Measurements from ENCODE around the gene SYCP1. TPM values are rescaled to one million over a fixed set of nuclear protein-coding genes. Genes with fewer than 3 reads are reported as not detected.

The SYCP1 gene
- total and polyA plus RNA-seq, 2 of the 13 experiments (the other 11 are each of a cell fraction or from before 2014, with no cell fraction given): not detected

DNA sequence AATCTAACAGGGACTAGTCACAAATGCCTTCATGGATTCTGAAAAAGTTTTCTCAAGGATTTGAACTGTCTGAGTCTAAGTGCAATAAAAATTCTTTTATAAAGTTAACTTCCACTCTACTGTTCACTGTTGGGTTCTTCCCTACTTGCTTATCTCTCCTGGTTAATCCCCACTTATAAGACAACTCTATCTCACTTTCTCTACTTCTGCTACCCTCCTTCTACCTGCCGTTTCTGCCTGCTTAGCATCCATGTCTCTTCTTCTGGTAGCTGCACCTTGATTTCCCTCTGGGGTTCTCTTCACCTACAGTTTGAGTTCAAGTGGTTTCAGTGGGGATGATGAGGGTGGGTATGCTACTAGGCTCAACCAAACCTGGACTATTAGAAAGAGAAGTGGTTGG lies 181.0 kb downstream of the SYCP1 start:
- peaks cover 29% of the 10 kb centered on the region for H3K4me1 ChIP-seq (ENCODE audit: insufficient read depth, low read length)
- H3K79me2 ChIP-seq (ENCODE audit: insufficient read depth, low read length): no peaks in the 10 kb centered on the region
- ChIA-PET POLR2A (no interaction called here), CTCF (ENCODE audit: low intra/inter-chr PET ratio, low total read pairs) (no interaction called here)
- TF ChIP-seq ZNF326 (CRISPR knock-in tag; IDR thresholded peaks at IDR 0.05; ENCODE audit: borderline replicate concordance): no peak
- no peak for TF ChIP-seq SOX5 (CRISPR knock-in tag; IDR thresholded peaks at IDR 0.05; ENCODE audit: borderline replicate concordance)
- TF ChIP-seq, protein P1, sequence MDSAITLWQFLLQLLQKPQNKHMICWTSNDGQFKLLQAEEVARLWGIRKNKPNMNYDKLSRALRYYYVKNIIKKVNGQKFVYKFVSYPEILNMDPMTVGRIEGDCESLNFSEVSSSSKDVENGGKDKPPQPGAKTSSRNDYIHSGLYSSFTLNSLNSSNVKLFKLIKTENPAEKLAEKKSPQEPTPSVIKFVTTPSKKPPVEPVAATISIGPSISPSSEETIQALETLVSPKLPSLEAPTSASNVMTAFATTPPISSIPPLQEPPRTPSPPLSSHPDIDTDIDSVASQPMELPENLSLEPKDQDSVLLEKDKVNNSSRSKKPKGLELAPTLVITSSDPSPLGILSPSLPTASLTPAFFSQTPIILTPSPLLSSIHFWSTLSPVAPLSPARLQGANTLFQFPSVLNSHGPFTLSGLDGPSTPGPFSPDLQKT (CRISPR knock-in tag; IDR thresholded peaks at IDR 0.05; ENCODE audit: borderline replicate concordance): no peak
- no peak for TF ChIP-seq NCOA1 (CRISPR knock-in tag; IDR thresholded peaks at IDR 0.05)
- TF ChIP-seq PPARG (CRISPR knock-in tag; conservative IDR thresholded peaks at IDR 0.05): no peak
- TF ChIP-seq, protein P2, sequence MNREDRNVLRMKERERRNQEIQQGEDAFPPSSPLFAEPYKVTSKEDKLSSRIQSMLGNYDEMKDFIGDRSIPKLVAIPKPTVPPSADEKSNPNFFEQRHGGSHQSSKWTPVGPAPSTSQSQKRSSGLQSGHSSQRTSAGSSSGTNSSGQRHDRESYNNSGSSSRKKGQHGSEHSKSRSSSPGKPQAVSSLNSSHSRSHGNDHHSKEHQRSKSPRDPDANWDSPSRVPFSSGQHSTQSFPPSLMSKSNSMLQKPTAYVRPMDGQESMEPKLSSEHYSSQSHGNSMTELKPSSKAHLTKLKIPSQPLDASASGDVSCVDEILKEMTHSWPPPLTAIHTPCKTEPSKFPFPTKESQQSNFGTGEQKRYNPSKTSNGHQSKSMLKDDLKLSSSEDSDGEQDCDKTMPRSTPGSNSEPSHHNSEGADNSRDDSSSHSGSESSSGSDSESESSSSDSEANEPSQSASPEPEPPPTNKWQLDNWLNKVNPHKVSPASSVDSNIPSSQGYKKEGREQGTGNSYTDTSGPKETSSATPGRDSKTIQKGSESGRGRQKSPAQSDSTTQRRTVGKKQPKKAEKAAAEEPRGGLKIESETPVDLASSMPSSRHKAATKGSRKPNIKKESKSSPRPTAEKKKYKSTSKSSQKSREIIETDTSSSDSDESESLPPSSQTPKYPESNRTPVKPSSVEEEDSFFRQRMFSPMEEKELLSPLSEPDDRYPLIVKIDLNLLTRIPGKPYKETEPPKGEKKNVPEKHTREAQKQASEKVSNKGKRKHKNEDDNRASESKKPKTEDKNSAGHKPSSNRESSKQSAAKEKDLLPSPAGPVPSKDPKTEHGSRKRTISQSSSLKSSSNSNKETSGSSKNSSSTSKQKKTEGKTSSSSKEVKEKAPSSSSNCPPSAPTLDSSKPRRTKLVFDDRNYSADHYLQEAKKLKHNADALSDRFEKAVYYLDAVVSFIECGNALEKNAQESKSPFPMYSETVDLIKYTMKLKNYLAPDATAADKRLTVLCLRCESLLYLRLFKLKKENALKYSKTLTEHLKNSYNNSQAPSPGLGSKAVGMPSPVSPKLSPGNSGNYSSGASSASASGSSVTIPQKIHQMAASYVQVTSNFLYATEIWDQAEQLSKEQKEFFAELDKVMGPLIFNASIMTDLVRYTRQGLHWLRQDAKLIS (CRISPR knock-in tag; IDR thresholded peaks at IDR 0.05): no peak
- TF ChIP-seq ARID2 (CRISPR knock-in tag; IDR thresholded peaks at IDR 0.05; ENCODE audit: borderline replicate concordance): no peak
- TF ChIP-seq NFKB2 (CRISPR knock-in tag; IDR thresholded peaks at IDR 0.05; ENCODE audit: borderline replicate concordance): no peak
- TF ChIP-seq BRCA1 (CRISPR knock-in tag; IDR thresholded peaks at IDR 0.05): no peak
- no peak for TF ChIP-seq PCBP1 (IDR thresholded peaks at IDR 0.05; ENCODE audit: borderline replicate concordance, low read depth, low read length)
- TF ChIP-seq SP140L (CRISPR knock-in tag; IDR thresholded peaks at IDR 0.05; ENCODE audit: borderline replicate concordance): no peak
- TF ChIP-seq, protein P3, sequence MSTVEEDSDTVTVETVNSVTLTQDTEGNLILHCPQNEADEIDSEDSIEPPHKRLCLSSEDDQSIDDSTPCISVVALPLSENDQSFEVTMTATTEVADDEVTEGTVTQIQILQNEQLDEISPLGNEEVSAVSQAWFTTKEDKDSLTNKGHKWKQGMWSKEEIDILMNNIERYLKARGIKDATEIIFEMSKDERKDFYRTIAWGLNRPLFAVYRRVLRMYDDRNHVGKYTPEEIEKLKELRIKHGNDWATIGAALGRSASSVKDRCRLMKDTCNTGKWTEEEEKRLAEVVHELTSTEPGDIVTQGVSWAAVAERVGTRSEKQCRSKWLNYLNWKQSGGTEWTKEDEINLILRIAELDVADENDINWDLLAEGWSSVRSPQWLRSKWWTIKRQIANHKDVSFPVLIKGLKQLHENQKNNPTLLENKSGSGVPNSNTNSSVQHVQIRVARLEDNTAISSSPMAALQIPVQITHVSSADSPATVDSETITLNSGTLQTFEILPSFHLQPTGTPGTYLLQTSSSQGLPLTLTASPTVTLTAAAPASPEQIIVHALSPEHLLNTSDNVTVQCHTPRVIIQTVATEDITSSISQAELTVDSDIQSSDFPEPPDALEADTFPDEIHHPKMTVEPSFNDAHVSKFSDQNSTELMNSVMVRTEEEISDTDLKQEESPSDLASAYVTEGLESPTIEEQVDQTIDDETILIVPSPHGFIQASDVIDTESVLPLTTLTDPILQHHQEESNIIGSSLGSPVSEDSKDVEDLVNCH (CRISPR knock-in tag; IDR thresholded peaks at IDR 0.05): no peak
- TF ChIP-seq ZNF572 (CRISPR knock-in tag; IDR thresholded peaks at IDR 0.05): no peak
- no peak for TF ChIP-seq ONECUT2 (CRISPR knock-in tag; IDR thresholded peaks at IDR 0.05)
- TF ChIP-seq, protein P4, sequence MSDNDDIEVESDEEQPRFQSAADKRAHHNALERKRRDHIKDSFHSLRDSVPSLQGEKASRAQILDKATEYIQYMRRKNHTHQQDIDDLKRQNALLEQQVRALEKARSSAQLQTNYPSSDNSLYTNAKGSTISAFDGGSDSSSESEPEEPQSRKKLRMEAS (IDR thresholded peaks at IDR 0.05): no peak
- TF ChIP-seq, protein P5, sequence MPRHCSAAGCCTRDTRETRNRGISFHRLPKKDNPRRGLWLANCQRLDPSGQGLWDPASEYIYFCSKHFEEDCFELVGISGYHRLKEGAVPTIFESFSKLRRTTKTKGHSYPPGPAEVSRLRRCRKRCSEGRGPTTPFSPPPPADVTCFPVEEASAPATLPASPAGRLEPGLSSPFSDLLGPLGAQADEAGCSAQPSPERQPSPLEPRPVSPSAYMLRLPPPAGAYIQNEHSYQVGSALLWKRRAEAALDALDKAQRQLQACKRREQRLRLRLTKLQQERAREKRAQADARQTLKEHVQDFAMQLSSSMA (CRISPR knock-in tag; IDR thresholded peaks at IDR 0.05): no peak
- H3K27ac ChIP-seq (ENCODE audit: extremely low read length, insufficient read depth, low read length): no peak overlapping the region
- H4K20me1 ChIP-seq (ENCODE audit: insufficient read depth, low read length): no peaks in the 10 kb centered on the region
- no peak overlapping the region for H3K9ac ChIP-seq (ENCODE audit: insufficient read depth, low read depth, low read length)
- H3K27me3 ChIP-seq (ENCODE audit: control insufficient read depth in 1 of 2, insufficient read depth in 2 of 2, low read length in 2 of 2): no peaks in the 10 kb centered on the region
- intact Hi-C loops (cut with micrococcal nuclease; ENCODE audit: unreplicated experiment) (loop anchor here (10.0 kb wide), 1 partner anchor 251 kb away; the partner anchor contains the start of gene SIKE1), in situ Hi-C loops (cut with HindIII; ENCODE audit: extremely low pct_ligation_motif_present, low pct_unique_long_range_greater_than_20kb) (no loop called here)
- no peaks in the 10 kb centered on the region for H3K36me3 ChIP-seq (replicated peaks in 1 of 2; ENCODE audit: control insufficient read depth in 1 of 2, insufficient read depth in 2 of 2, low read length in 2 of 2)
- BruUV-seq (replicated peaks): no TSS peak
- no peak overlapping the region for H3K4me2 ChIP-seq (ENCODE audit: low read depth, low read length)
- no peak for ATAC-seq
- no peaks in the 10 kb centered on the region for H3K9me3 ChIP-seq (ENCODE audit: low read length)
- no peak for DNase-seq (ENCODE audit: low spot score)
- H3K4me3 ChIP-seq (replicated peaks in 1 of 3; ENCODE audit: insufficient read depth in 1 of 3, low read depth in 2 of 3, low read length in 3 of 3): no peak overlapping the region
- no peak for FAIRE-seq
- WGBS (ENCODE audit: low lambda C conversion rate): 100% methylated on average over 1 of the region's 1 CpG
- H2AFZ ChIP-seq (ENCODE audit: low read length): no peak overlapping the region
